ENCODE results near the gene EYA2.

DNA sequence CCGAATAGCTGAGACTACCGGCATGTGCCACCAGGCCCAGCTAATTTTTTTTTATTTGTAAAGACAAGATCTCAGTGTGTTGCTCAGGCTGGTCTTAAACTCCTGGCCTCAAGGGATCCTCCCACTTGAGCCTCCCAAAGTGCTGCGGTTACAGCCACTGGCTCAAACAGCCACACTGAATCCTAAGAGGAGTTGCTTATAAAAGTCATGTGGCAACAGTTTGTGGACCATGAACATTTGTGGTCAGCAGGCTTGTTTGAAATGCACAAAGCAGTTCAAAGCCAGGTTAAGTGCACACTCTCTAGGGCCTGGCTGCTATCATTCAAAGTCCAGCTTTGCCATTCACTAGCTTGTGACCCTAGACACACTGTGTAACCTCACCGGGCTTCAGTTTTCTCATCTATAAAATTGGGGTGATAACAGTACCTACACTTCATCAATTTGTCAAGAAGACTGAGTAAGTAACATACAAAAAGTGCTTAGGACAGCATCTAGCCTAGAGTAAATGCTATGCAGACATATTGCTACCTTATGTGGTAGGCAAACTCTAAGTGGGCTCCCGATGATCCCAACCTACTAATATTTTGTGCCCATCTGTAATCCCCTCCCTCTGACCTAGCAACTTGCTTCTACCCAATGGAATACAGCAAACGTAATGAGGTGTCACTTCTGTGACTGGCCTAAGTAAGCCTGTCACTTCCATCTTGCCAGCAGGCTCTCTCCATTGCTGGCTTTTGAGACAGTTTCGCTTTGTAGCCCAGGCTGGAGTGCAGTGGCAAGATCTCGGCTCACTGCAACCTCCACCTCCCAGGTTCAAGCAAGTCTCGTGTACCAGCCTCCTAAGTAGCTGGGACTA is 338.9 kb downstream of the EYA2 start:
- TF ChIP-seq, protein P1, sequence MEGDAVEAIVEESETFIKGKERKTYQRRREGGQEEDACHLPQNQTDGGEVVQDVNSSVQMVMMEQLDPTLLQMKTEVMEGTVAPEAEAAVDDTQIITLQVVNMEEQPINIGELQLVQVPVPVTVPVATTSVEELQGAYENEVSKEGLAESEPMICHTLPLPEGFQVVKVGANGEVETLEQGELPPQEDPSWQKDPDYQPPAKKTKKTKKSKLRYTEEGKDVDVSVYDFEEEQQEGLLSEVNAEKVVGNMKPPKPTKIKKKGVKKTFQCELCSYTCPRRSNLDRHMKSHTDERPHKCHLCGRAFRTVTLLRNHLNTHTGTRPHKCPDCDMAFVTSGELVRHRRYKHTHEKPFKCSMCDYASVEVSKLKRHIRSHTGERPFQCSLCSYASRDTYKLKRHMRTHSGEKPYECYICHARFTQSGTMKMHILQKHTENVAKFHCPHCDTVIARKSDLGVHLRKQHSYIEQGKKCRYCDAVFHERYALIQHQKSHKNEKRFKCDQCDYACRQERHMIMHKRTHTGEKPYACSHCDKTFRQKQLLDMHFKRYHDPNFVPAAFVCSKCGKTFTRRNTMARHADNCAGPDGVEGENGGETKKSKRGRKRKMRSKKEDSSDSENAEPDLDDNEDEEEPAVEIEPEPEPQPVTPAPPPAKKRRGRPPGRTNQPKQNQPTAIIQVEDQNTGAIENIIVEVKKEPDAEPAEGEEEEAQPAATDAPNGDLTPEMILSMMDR (IDR thresholded peaks at IDR 0.05): no peak
- TF ChIP-seq POLR2AphosphoS5 (IDR thresholded peaks at IDR 0.05): no peak

Measured in breast epithelium (tissue), 3 donors.